H1 (cell line): ENCODE data around the gene RRAS2. TPM values are rescaled to one million over a fixed set of nuclear protein-coding genes. Genes with fewer than 3 reads are reported as not detected.

ENCODE experiments used
- HDAC2 ChIP-seq, 2 experiments: fragments of 300-600 bp in 1 of 2; sonication (generic) in 1 of 2; IDR thresholded peaks; 2 replicates each; pipeline ENCODE4 v1.6.1; 2011 to 2012; ENCODE audit warnings: low read depth in 2 of 2, low read length in 2 of 2, mild to moderate bottlenecking in 2 of 2, moderate library complexity in 2 of 2, borderline replicate concordance in 1 of 2, inconsistent platforms in 1 of 2
- SIRT6 ChIP-seq: IDR thresholded peaks from one replicate; pipeline ENCODE4 v1.7.1; 2012; ENCODE audit warnings: low read length, inconsistent platforms
- TAF1 ChIP-seq: IDR thresholded peaks from 2 replicates; pipeline ENCODE4 v1.6.1; 2011; ENCODE audit warnings: mild to moderate bottlenecking, low read depth, low read length
- TEAD4 ChIP-seq: IDR thresholded peaks from 2 replicates; pipeline ENCODE4 v1.6.1; 2012; ENCODE audit warnings: low read depth, low read length, inconsistent platforms, mixed read lengths
- polyA plus RNA-seq, 7 experiments: library from polyadenylated mRNA; depleted of rRNA in 3 of 7; stranded (reverse) in 5 of 7; unstranded in 2 of 7; fragments of >200 nt in 5 of 7; fragments of 200-250 nt in 2 of 7; gene quantifications; 1 replicate in 5 of 7; 2 replicates in 1 of 7; 4 replicates in 1 of 7; pipeline versions ENCODE4 v1.2.1 to v1.2.3, GENCODE V29; 2011 to 2013; ENCODE audit warnings: missing spikeins in 2 of 7, mixed read lengths in 2 of 7
- total RNA-seq: library from RNA; stranded (reverse); fragmentation: NEBNext Ultra II Directional; extraction: Animal tissue kit (Norgen Biotek cat#: 25700); gene quantifications from 2 replicates; pipeline ENCODE4 v1.2.1, GENCODE V29; 2021

RRAS2 gene
- total and polyA plus RNA-seq, 2 of the 8 experiments (the other 6 are each of a cell fraction or from before 2014, with no cell fraction given): 72.3 to 234 TPM

GRCh38 chr11:14232652-14233051 lies 126.3 kb downstream of the RRAS2 start (continued):
- TF ChIP-seq HDAC2 (IDR thresholded peaks at IDR 0.05; ENCODE audit: borderline replicate concordance in 1 of 2, low read depth in 2 of 2, low read length in 2 of 2) (no peak), SIRT6 (no peak), TEAD4 (no peak), TAF1 (no peak)
- TF ChIP-seq, all 59 proteins: peak for 4
